Renal cortical epithelial cell (primary cell): ENCODE results near the gene STAT5A. TPM values are rescaled to one million over a fixed set of nuclear protein-coding genes. Genes with fewer than 3 reads are reported as not detected.
"Not testable (repeated sequence)": the region's sequence is repeated elsewhere in the genome, so short reads cannot be mapped to it uniquely, and the experiment has no call there.

Experiments used
- DNase-seq: peaks from one replicate; pipeline ENCODE4 v3.0.0-alpha.2; 2011; ENCODE audit warnings: low read depth
- total RNA-seq: library from RNA; depleted of rRNA; stranded (reverse); fragments of >200 nt; gene quantifications from 2 replicates; pipeline ENCODE4 v1.2.3, GENCODE V29; 2014

STAT5A gene
- total RNA-seq, 1 donor from 2014 or later = 12.2 TPM

- no peak for DNase-seq
Measured at GRCh38 chr17:42307362-42307927, 19.1 kb downstream of the STAT5A start.

- no peak for DNase-seq
Measured at GRCh38 chr17:42308446-42308845, 20.1 kb downstream of the STAT5A start.

GRCh38 chr17:42309142-42309541, 20.8 kb downstream of the STAT5A start:
- no peak for DNase-seq

GRCh38 chr17:42309986-42310786, 21.9 kb downstream of the STAT5A start:
- no peak for DNase-seq

- no peak for DNase-seq
Measured at GRCh38 chr17:42310787-42311215, 22.5 kb downstream of the STAT5A start.

- DNase-seq = peak; percentile 92
Measured at GRCh38 chr17:42311240-42312034, 23.1 kb downstream of the STAT5A start.

GRCh38 chr17:42312035-42312284, 23.7 kb downstream of the STAT5A start:
- no peak for DNase-seq

GRCh38 chr17:42312285-42313130, 24.2 kb downstream of the STAT5A start:
- DNase-seq = peak; percentile 73

- no peak for DNase-seq
Measured at GRCh38 chr17:42313389-42313772, 25.1 kb downstream of the STAT5A start.

GRCh38 chr17:42313773-42314566, 25.7 kb downstream of the STAT5A start:
- peak; percentile 40 for DNase-seq

- DNase-seq = no peak
Measured at GRCh38 chr17:42315402-42316156, 27.3 kb downstream of the STAT5A start.

GRCh38 chr17:42316755-42317154, 28.5 kb downstream of the STAT5A start:
- no peak for DNase-seq

- DNase-seq = no peak
Measured at GRCh38 chr17:42317266-42317845, 29.1 kb downstream of the STAT5A start.

GRCh38 chr17:42317967-42318366, 29.7 kb downstream of the STAT5A start:
- DNase-seq = not testable (repeated sequence)

GRCh38 chr17:42321555-42321954, 33.3 kb downstream of the STAT5A start:
- DNase-seq = no peak

- peak; percentile 86 for DNase-seq
Measured at GRCh38 chr17:42322382-42323267, 34.3 kb downstream of the STAT5A start.

- DNase-seq = no peak
Measured at GRCh38 chr17:42323268-42323773, 35.0 kb downstream of the STAT5A start.

GRCh38 chr17:42325026-42325425, 36.7 kb downstream of the STAT5A start:
- DNase-seq = peak; percentile 93
